Hepatocyte (in vitro differentiated cells): ENCODE results near the gene CCDC187.

Source experiments
- CTCF ChIP-seq: fragments of 200-600 bp; sonication (generic); IDR thresholded peaks from 2 replicates; pipeline ENCODE4 v1.5.1; 2016; ENCODE audit warnings: antibody characterized with exemption, mild to moderate bottlenecking; ENCODE audit not compliant: poor library complexity
- EZH2 ChIP-seq: fragments of 200-600 bp; sonication (generic); IDR thresholded peaks from 2 replicates; pipeline ENCODE4 v1.6.1; 2016; ENCODE audit warnings: antibody characterized with exemption, mild to moderate bottlenecking, borderline replicate concordance
- EZH2phosphoT487 ChIP-seq: fragments of 200-600 bp; sonication (generic); IDR thresholded peaks from one replicate; pipeline ENCODE4 v1.6.1; 2018; ENCODE audit warnings: antibody characterized with exemption, mild to moderate bottlenecking, low read depth, moderate library complexity; ENCODE audit not compliant: unreplicated experiment, severe bottlenecking

- no peak for TF ChIP-seq EZH2
- peak; percentile 72 for TF ChIP-seq CTCF
- TF ChIP-seq EZH2phosphoT487: no peak
These were observed 77.9 kb downstream of the CCDC187 start for GRCh38 chr9:136225748-136226679.
